OCI-LY1 (cell line): ENCODE measurements around the gene SPRR2A.

Experiments
- H2AFZ ChIP-seq: fragments of 200-600 bp; sonication (generic), shearing (Covaris generic); 2 replicates; pipeline ENCODE4 v1.6.0; 2014; ENCODE audit warnings: antibody characterized with exemption, mild to moderate bottlenecking, low read length
- H3F3A ChIP-seq: fragments of 200-600 bp; sonication (generic), shearing (Covaris generic); 2 replicates; pipeline ENCODE4 v1.6.0; 2014; ENCODE audit warnings: mild to moderate bottlenecking, antibody characterized with exemption, low read length, moderate library complexity; ENCODE audit not compliant: insufficient read depth
- H3K27ac ChIP-seq: fragments of 200-600 bp; sonication (generic); 2 replicates; pipeline ENCODE4 v1.5.1; 2014; ENCODE audit warnings: low read length, mixed run types, mild to moderate bottlenecking, low read depth; ENCODE audit not compliant: poor library complexity, severe bottlenecking
- H3K27me3 ChIP-seq: fragments of 200-600 bp; sonication (generic); 2 replicates; pipeline ENCODE4 v1.6.0; 2014; ENCODE audit warnings: antibody characterized with exemption, mild to moderate bottlenecking, low read length, moderate library complexity; ENCODE audit not compliant: insufficient read depth
- H3K36me3 ChIP-seq: fragments of 200-600 bp; sonication (generic); 2 replicates; pipeline ENCODE4 v1.6.1; 2014; ENCODE audit warnings: mild to moderate bottlenecking, antibody characterized with exemption, low read length, moderate library complexity, mixed read lengths; ENCODE audit not compliant: insufficient read depth
- H3K4me1 ChIP-seq: fragments of 200-600 bp; sonication (generic); 2 replicates; pipeline ENCODE4 v1.5.1; 2014; ENCODE audit warnings: mild to moderate bottlenecking, low read length, moderate library complexity; ENCODE audit not compliant: insufficient read depth, severe bottlenecking
- H3K4me2 ChIP-seq: fragments of 200-600 bp; sonication (generic), shearing (Covaris generic); 2 replicates; pipeline ENCODE4 v1.6.1; 2014; ENCODE audit warnings: low read length
- H3K4me3 ChIP-seq: fragments of 200-600 bp; sonication (generic); 2 replicates; pipeline ENCODE4 v1.5.1; 2014; ENCODE audit warnings: low read length, low read depth, mild to moderate bottlenecking, mixed read lengths; ENCODE audit not compliant: poor library complexity, severe bottlenecking
- H3K79me2 ChIP-seq: fragments of 200-600 bp; shearing (Covaris generic); 2 replicates; pipeline ENCODE4 v1.6.1; 2016; ENCODE audit warnings: mixed run types, low read length, mixed read lengths; ENCODE audit not compliant: insufficient read depth
- H3K9ac ChIP-seq: fragments of 200-600 bp; sonication (generic), shearing (Covaris generic); 2 replicates; pipeline ENCODE4 v1.6.1; 2014; ENCODE audit warnings: mild to moderate bottlenecking, low read length, mixed read lengths
- H3K9me2 ChIP-seq: fragments of 200-600 bp; sonication (generic), shearing (Covaris generic); 2 replicates; pipeline ENCODE4 v1.6.1; 2014; ENCODE audit warnings: low read depth, mild to moderate bottlenecking, low read length, mixed read lengths
- H3K9me3 ChIP-seq: fragments of 200-600 bp; shearing (Covaris generic); 2 replicates; pipeline ENCODE4 v1.6.1; 2014; ENCODE audit warnings: low read length, mixed read lengths
- H4K20me1 ChIP-seq: fragments of 200-600 bp; sonication (generic), shearing (Covaris generic); 2 replicates; pipeline ENCODE4 v1.6.0; 2016; ENCODE audit warnings: mild to moderate bottlenecking, low read length; ENCODE audit not compliant: insufficient read depth
- CTCF ChIP-seq: fragments of 200-600 bp; sonication (generic), shearing (Covaris generic); IDR thresholded peaks from 2 replicates; pipeline ENCODE4 v1.5.1; 2017; ENCODE audit warnings: mild to moderate bottlenecking, antibody characterized with exemption, low read length, moderate library complexity, mixed read lengths
- EZH2 ChIP-seq: fragments of 200-600 bp; sonication (generic), shearing (Covaris generic); IDR thresholded peaks from 2 replicates; pipeline ENCODE4 v1.8.0; 2017; ENCODE audit warnings: borderline replicate concordance, mixed run types, mild to moderate bottlenecking, antibody characterized with exemption, low read length, moderate library complexity, mixed read lengths

Gene SPRR2A

GRCh38 chr1:153095764-153096163 is 38.5 kb upstream of the SPRR2A start:
- Histone ChIP-seq H3K36me3 (no peaks in the 10 kb centered on the region), H3F3A (no peaks in the 10 kb centered on the region), H3K79me2 (no peaks in the 10 kb centered on the region), H3K4me2 (no peak overlapping the region), H2AFZ (no peak overlapping the region), H3K4me1 (no peaks in the 10 kb centered on the region), H4K20me1 (no peaks in the 10 kb centered on the region), H3K27me3 (no peaks in the 10 kb centered on the region), H3K27ac (no peak overlapping the region), H3K9me3 (no peaks in the 10 kb centered on the region), H3K9ac (no peak overlapping the region), H3K9me2 (no peaks in the 10 kb centered on the region), H3K4me3 (no peak overlapping the region)
- TF ChIP-seq CTCF = no peak
- TF ChIP-seq EZH2 = no peak

GRCh38 chr1:153094426-153094825 is 37.1 kb upstream of the SPRR2A start, which contains the start of gene SPRR2E:
Gene SPRR2E (minus strand): TSS chr1:153094526. CDS start chr1:153093751, 775 bp downstream.
- H3F3A ChIP-seq = no peaks in the 10 kb centered on the region
- H3K4me3 ChIP-seq = no peak within 1 kb of the TSS
- no peaks in the 10 kb centered on the region for H3K36me3 ChIP-seq
- no peaks in the 10 kb centered on the region for H3K27me3 ChIP-seq
- H3K27ac ChIP-seq = no peak within 1 kb of the TSS
- no peaks in the 10 kb centered on the region for H3K9me2 ChIP-seq
- H4K20me1 ChIP-seq = no peaks in the 10 kb centered on the region
- H3K4me2 ChIP-seq = no peak within 1 kb of the TSS
- no peaks in the 10 kb centered on the region for H3K4me1 ChIP-seq
- H3K9ac ChIP-seq = no peak within 1 kb of the TSS
- no peaks in the 10 kb centered on the region for H3K9me3 ChIP-seq
- TF ChIP-seq EZH2 = no peak
- TF ChIP-seq CTCF = no peak
- H2AFZ ChIP-seq = no peak within 1 kb of the TSS
- no peaks in the 10 kb centered on the region for H3K79me2 ChIP-seq

- no peak overlapping the region for H3K9ac ChIP-seq
- no peaks in the 10 kb centered on the region for H3K79me2 ChIP-seq
- H3K9me2 ChIP-seq = no peaks in the 10 kb centered on the region
- no peaks in the 10 kb centered on the region for H3K36me3 ChIP-seq
- H3K27me3 ChIP-seq = no peaks in the 10 kb centered on the region
- H3K4me1 ChIP-seq = no peaks in the 10 kb centered on the region
- no peaks in the 10 kb centered on the region for H4K20me1 ChIP-seq
- no peaks in the 10 kb centered on the region for H3F3A ChIP-seq
- no peak overlapping the region for H3K4me3 ChIP-seq
- TF ChIP-seq EZH2 = no peak
- TF ChIP-seq CTCF = no peak
- no peak overlapping the region for H3K4me2 ChIP-seq
- H2AFZ ChIP-seq = no peak overlapping the region
- H3K9me3 ChIP-seq = no peaks in the 10 kb centered on the region
- no peak overlapping the region for H3K27ac ChIP-seq
Observed at GRCh38 chr1:153087652-153088051, 30.3 kb upstream of the SPRR2A start.
